GM20431 (cell line): Measurements from ENCODE around the gene FKBP11.

ENCODE experiments used
- in situ Hi-C: fragments of 300-500 bp; cut with MseI, MboI; formaldehyde crosslinking; loops from one replicate; pipeline ENCODE4 v1.15.0; 2020; ENCODE audit warnings: low sequenced_read_pairs; ENCODE audit not compliant: unreplicated experiment

FKBP11 gene

GRCh38 chr12:48925304-48926011 is at the start of gene FKBP11:
Gene FKBP11 (minus strand): TSS chr12:48925492. CDS start chr12:48925428, 64 bp downstream.
- in situ Hi-C loops, result no loop called here

GRCh38 chr12:48973941-48974673 is 48.8 kb upstream of the FKBP11 start:
- in situ Hi-C loops, result no loop called here

GRCh38 chr12:48973531-48973930 is 48.2 kb upstream of the FKBP11 start:
- in situ Hi-C loops, result no loop called here

GRCh38 chr12:48972952-48973483 is 47.7 kb upstream of the FKBP11 start:
- in situ Hi-C loops, result no loop called here

GRCh38 chr12:48972213-48972951 is 47.1 kb upstream of the FKBP11 start:
- in situ Hi-C loops, result no loop called here

- in situ Hi-C loops, result no loop called here
These were observed 45.5 kb upstream of the FKBP11 start for GRCh38 chr12:48970702-48971334.

GRCh38 chr12:48969833-48970701 is 44.8 kb upstream of the FKBP11 start:
- in situ Hi-C loops, result no loop called here

- in situ Hi-C loops, result no loop called here
These were observed 44.0 kb upstream of the FKBP11 start for GRCh38 chr12:48969160-48969771.

- in situ Hi-C loops, result no loop called here
These were observed 43.2 kb upstream of the FKBP11 start for GRCh38 chr12:48968467-48968866.

GRCh38 chr12:48967991-48968390 is 42.7 kb upstream of the FKBP11 start:
- in situ Hi-C loops, result no loop called here

GRCh38 chr12:48966177-48966895 is 41.0 kb upstream of the FKBP11 start:
- in situ Hi-C loops, result no loop called here

GRCh38 chr12:48965298-48965838 is 40.1 kb upstream of the FKBP11 start:
- in situ Hi-C loops, result no loop called here

- in situ Hi-C loops, result no loop called here
These were observed 36.5 kb upstream of the FKBP11 start for GRCh38 chr12:48961801-48962200.

- in situ Hi-C loops, result no loop called here
These were observed 36.0 kb upstream of the FKBP11 start for GRCh38 chr12:48961331-48961730.

- in situ Hi-C loops, result no loop called here
These were observed 35.5 kb upstream of the FKBP11 start for GRCh38 chr12:48960834-48961233.

GRCh38 chr12:48958049-48958388 is 32.7 kb upstream of the FKBP11 start:
- in situ Hi-C loops, result no loop called here

- in situ Hi-C loops, result no loop called here
These were observed 32.1 kb upstream of the FKBP11 start, which contains the start of gene ARF3 for GRCh38 chr12:48957141-48958048. Gene ARF3 (minus strand): TSS chr12:48957487. CDS start chr12:48941095, 16,392 bp downstream.
